ENCODE measurements around the gene PHF19.
A peak's percentile ranks its signal among the peaks of the same experiment; 100 is the strongest.

PHF19 gene

DNA sequence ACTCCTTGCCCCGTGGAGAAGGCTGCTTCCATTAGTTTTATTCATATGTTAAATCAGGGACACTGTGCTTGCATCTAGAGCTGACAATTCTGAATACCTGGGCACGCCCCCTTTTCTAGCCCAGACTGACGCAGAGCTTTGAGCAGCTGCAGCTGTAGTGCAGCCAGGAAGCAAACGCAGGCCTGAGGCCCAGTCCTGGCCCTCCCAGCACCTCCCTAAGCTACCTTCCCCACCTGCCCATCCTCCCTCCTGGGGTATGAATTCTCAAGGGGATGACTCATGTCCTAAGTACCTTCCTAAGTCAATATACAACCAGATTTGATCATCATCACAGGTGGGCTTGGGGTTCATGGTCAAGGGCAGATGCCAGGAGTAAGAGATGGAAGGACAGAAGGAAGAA, 3.5 kb downstream of the PHF19 start:
- no peak for DNase-seq

- no peak for DNase-seq
Observed at GRCh38 chr9:120872791-120873502, 4.0 kb downstream of the PHF19 start.

DNA sequence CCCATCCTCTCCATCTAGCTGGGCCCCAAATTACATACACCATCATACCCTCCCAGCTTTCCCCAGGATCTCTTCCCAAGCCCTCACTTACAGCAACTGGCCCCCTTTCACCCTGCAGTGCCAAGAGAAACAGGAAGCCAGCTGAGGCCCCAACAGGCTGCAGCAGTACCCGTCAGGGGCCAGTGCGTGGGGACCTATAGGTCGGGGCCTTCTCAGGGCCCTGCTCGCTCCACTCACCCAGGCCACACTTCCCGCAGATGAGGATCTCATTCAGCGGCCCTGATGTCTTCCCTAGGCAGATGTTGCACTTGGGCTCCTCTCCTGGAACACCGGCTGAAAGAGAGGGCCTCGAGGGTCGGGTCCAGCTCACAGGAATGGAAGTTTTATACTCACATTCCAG, 6.8 kb downstream of the PHF19 start:
- DNase-seq = no peak

- no peak for DNase-seq
Observed at GRCh38 chr9:120869726-120870125, 7.3 kb downstream of the PHF19 start.

GRCh38 chr9:120869360-120869687, 7.7 kb downstream of the PHF19 start:
- no peak for DNase-seq

DNA sequence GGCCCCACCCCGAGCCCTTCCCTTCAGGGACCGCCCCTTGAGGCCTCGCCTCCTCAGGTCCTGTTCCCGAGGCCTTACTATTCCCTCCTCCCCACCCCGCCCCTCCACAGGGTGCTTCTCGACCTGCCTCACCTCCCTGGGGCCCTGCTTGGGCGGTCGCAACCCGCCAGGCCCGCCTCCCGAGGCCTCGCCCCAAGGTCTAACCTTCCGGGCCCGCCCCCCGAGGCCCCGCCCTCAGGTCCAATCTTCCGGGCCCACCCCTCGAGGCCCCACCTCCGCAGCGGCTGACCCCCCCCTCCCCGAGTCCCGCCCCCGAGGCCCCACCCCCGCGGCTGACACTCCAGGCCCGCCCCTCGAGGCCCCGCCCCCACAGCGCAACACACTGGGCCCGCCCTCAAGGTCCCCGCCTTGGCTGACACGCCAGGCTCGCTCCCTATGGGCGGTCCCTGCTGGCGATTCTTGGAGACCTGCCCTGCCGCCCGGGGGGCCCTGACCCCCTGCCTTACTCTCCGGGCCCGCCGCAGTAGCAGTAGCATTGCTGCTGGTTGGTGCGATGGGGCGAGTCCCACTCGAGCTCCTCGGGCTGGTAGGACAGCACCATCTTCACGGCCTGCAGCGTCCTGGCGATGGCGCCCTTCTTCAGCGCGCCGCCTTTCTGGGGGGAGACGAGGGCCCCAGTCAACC, 8.2 kb downstream of the PHF19 start:
- peak; percentile 24 to 93 (median 88) for DNase-seq

DNA sequence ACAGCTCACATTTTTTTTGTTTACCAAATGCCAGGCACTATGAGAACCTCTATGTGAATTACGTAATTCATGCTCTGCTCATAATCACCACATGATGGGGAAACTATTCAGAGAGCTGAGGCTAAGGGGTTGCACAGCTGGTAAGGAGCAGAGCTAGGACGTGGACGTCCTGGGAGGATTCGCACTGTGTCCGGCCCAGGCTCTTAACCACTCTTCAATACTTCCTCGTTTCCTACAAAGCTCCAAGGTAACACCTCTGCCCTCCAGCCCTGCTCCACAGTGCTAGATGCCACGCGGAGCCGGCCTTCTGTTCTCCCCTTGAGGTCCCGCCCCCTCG, 8.7 kb downstream of the PHF19 start:
- DNase-seq = no peak

DNA sequence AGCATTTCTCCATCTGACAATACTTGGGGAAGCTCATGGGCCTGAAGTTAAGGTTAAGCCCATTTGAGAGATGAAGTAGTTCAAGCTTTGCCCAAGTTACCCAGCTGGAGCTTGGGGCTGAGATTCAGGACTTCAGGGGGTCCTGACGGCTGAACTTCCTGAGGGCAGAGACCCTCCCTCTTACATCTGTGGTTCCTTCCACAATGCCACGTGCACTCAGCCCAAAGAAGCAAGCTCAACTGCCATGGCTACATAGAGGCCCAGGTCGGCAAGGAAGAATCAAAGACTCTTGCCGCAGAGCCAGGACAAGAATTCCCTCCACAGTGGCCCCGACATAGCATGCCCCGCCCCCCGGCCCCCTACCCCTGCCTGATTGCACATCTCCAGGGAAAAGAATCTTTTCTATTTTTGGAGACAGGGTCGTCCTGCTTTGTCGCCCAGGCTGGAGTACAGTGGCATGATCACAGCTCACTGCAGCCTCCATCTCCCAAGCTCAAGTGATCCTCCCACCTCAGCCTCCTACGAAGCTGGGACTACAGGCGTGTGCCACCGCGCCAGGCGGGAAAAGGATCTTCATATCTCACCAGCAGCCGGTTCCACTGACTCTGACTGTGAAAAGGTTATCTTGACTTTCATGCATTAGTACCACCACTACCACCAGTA, 9.2 kb downstream of the PHF19 start:
- DNase-seq = no peak

DNA sequence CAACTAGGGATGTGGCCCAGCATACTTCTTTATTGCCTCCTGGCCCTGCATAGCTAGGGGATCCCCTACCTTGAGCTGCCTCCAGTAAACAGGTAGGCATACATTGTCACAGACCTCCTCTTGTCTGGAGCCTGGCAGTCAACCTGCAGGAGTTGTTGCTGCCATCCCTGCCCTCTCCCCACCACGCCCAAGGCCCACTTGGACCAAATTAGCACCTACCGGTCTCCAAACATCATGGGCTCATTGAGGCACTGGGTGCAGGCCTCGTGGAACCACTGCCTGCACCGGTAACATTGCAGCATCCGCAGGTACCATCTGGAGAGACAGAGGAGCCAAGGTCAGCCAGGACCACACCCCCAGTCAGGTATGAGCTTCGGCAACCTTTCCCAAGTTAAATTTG, 10.3 kb downstream of the PHF19 start:
- DNase-seq = no peak

GRCh38 chr9:120865809-120866208, 11.2 kb downstream of the PHF19 start:
- DNase-seq = no peak

- DNase-seq = no peak
Observed at GRCh38 chr9:120865176-120865575, 11.8 kb downstream of the PHF19 start.

DNA sequence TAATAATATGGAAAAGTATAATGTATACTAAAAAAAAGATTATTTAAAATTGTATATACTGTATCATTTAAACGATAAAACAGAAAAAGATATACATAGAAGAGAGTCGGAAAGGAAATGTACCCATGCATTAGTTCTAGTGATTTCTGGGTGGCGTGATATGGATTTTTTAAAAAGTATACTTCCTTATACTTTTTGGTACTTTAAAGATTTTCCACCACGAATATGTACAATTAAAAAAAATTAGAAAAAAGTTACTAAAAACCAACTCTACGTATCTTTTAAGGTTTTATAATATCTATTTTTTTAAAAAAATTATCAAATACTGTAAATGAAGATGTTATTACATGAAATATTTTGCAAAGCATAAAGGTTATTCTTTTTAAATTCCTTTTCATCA, 12.3 kb downstream of the PHF19 start:
- DNase-seq = no peak

GRCh38 chr9:120863833-120864232, 13.2 kb downstream of the PHF19 start:
- DNase-seq = no peak

DNA sequence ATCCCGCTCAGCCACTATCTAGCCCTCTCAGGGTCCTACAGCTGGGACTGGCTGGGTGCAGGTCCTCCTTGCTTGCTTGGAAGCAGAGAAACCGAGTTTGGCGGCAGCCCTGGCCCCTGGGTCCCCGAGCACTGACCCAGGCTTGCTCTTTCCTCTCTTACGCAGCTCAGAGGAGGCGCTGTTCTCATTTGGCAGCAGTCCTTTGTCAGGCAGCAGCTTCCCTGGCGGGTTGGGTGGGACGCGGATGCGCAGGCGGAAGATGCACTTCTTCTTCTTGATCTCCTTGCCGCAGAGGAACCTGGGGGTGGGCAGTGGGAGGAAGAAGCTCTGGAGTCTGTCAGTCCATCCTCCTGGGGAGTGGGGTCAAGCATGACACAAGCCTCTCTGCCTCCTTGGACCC, 14.5 kb downstream of the PHF19 start:
- DNase-seq = no peak

DNA sequence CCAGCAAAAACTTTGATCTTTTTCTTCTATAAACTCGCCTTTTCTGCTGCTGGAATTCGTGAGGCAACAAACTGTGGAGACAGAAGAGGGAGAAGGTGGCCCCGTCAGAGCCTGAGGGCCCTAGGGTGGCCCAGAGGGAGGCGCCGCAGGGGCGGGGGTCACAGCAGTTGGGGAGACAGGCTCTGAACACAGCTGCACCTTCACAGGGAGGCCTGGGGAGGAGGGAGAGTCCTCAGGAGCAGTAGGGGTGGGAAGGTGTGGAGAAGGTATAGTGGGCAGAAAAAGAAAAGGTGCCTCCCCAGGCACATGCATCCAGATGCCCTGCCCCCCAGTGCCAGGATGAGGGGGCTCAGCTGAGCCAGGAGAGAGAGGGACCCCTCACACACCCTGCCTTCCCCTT, 15.1 kb downstream of the PHF19 start:
- no peak for DNase-seq

DNA sequence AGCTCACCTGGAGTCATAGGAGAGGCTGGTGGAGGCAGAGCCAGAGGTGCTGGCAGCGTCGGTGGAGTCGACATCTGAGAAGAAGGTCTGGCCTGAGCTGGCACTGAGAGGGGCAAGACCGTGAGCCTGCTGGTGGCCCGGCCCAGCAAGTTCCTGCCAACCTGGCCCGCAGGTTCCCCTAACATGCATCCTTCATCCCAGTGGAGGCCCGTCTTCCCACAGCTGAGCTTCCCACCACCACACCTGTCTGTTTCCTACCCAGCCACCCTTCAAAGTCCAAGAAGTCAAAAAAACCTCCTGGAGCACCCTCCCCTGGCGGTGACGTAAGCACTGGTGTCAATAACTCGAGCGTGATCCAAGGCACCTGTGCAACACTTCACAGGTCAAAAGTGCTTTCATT, 16.9 kb downstream of the PHF19 start:
- no peak for DNase-seq

GRCh38 chr9:120859361-120859760, 17.6 kb downstream of the PHF19 start:
- DNase-seq = no peak

- no peak for DNase-seq
Observed at GRCh38 chr9:120857902-120858301, 19.1 kb downstream of the PHF19 start.

GRCh38 chr9:120857481-120857880, 19.5 kb downstream of the PHF19 start:
- DNase-seq = peak in 1 of 14 donors; percentile 23

DNA sequence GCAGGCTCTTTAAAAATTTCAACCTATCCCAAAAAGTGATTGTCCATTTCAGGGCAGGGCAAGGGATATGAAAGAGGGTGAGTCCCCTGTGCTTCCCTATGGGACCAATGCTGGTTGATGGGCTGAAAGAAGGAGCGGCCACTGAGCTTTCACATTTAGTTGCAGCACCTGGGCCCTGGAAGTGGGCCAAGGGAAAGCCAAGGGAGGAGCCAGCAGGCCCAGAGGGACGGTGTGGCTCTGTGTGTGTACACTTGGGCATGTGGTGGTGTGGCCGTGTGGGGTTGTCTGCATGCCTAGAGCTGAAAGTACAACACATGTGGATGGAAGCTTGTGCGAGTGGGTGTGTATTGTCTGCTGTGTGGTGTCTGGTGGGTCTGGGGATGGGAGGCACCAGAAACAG, 20.3 kb downstream of the PHF19 start:
- DNase-seq = peak in 1 of 14 donors; percentile 4

DNA sequence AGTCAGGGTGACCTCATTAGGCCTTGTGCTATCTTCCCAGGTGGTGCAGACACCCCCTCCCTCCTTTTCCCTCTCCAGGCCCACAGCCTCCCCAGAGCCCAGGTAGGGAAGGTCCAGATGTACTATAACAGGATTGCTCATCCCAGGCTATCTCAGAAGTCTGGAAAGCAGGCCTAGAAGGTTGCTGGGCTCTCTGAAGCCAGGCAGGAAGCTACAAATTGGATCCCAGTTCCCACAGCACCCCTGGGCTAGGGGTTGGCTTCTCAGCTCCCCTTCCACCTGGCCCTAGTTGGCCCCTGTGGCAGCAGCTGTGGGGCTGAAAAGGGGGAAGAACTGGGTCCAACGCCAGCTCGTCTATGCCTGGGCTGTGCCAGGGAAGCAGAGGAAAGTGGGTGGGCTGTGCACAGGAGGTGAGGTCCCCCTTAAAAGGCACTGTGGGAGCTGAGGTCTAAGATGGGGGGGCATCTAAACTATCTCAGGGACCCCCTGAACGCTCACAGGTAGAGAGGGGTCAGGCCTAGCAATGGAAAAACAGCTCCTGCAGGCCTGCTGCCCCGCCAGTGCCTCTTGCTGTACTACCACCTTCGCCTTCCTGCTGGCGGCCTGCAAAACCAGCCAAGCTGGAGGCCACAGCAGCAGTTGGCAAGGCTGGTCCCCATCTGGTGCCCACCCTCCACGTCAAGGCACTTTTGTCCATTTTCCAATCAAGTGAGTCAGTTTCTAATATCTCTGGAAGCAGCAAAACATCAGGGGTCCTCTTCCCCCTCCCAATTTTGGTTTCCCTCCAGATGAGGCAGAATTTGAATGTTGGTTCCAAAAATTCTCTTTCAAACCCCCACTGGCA, 20.9 kb downstream of the PHF19 start:
- no peak for DNase-seq

DNA sequence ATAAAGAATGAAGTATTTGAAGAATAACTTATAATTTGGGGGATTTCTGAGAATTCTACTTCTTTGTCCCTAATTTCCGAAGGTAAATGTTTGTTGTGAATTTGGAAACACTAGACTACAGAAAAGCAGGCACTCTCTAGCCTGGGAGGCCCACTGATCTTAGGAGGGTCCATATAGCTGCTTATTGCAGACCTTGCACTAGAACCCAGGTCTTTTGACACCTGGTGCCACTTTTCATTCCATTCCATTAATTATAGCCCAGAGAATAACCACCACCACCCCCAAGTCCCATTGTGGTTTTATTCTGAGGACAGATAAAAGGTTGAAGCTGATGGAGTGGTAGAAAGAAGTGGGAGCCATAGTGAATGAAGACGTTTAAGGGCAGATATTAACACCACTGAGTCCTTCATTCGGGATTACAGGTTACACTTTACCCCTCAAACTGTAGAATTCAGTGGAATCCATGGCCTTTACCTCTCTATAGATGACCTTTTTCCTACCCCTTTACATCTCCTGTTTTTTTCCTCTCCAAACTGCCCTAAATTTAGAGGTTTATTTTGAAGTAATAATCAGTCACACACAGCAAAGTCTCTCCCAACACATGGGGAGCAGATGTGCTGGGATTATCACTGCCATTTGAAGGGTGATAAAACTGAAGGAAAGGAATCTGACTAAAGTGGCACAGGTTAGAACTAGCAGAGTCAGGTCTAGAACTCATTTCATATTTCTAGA, 22.2 kb downstream of the PHF19 start:
- DNase-seq = no peak

DNA sequence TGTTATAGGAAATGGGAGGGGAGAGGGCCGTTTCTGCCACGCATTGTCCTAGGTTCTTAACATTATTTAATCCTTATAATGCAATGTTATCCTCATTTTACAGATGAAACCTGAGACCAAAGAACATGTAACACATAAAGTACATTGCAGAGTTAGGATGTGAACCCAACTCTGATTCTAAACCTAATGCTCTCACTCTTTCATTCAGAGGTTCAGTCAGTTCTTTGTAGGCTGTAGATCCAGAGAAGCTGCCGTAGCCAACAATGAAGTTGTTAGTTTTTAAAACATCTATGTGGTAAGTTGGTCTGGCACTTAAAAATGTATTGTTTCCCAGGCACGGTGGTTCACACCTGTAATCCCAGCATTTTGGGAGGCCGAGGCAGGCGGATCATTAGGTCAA, 23.8 kb downstream of the PHF19 start:
- no peak for DNase-seq
